CD8-positive, alpha-beta memory T cell (primary cell): ENCODE measurements around the gene MRPL10. TPM values are rescaled to one million over a fixed set of nuclear protein-coding genes. Genes with fewer than 3 reads are reported as not detected.

Experiments used
- CTCF ChIA-PET: fragments of 350-600 bp; sonication (Branson Sonifier 250); formaldehyde crosslinking; loops from one replicate; lab custom pipeline; 2021; ENCODE audit warnings: antibody characterized with exemption; lab: Charles Lee
- POLR2A ChIA-PET: fragments of 350-600 bp; sonication (Branson Sonifier 250); formaldehyde crosslinking; loops from one replicate; lab custom pipeline; 2021; ENCODE audit warnings: antibody characterized with exemption; lab: Charles Lee
- DNase-seq, 5 donors: peaks; one replicate each; pipeline versions ENCODE4 v3.0.0 to v3.0.0-alpha.2; 2020 to 2022; ENCODE audit warnings: mixed read lengths in 1 of 5
- H3K27ac ChIP-seq: one replicate; pipeline ENCODE4 v1.7.0; 2013; ENCODE audit warnings: low read depth, mild to moderate bottlenecking, low read length, moderate library complexity
- H3K27me3 ChIP-seq: 2 replicates; pipeline ENCODE4 v1.7.0; 2013; ENCODE audit warnings: low read length, mild to moderate bottlenecking; ENCODE audit not compliant: insufficient read depth, poor library complexity, severe bottlenecking
- H3K36me3 ChIP-seq: 2 replicates; pipeline ENCODE4 v1.7.0; 2013; ENCODE audit warnings: mild to moderate bottlenecking, low read length, moderate library complexity; ENCODE audit not compliant: insufficient read depth
- H3K4me1 ChIP-seq: 2 replicates; pipeline ENCODE4 v1.7.0; 2013; ENCODE audit warnings: mild to moderate bottlenecking, low read length, moderate library complexity; ENCODE audit not compliant: insufficient read depth
- H3K4me3 ChIP-seq: 2 replicates; pipeline ENCODE4 v1.7.0; 2013; ENCODE audit warnings: mild to moderate bottlenecking, low read length
- H3K9me3 ChIP-seq: 2 replicates; pipeline ENCODE4 v1.7.0; 2013; ENCODE audit warnings: mild to moderate bottlenecking, low read length
- H3K27ac Mint-ChIP-seq, 8 donors: one replicate each; pipeline ENCODE4 v1.8.0; 2020 to 2021; ENCODE audit warnings: mixed read lengths in 8 of 8, mild to moderate bottlenecking in 6 of 8, inconsistent platforms in 3 of 8, moderate library complexity in 3 of 8
- H3K27me3 Mint-ChIP-seq, 2 donors: one replicate each; pipeline ENCODE4 v1.8.0; 2020 to 2021; ENCODE audit warnings: mixed read lengths in 2 of 2, mild to moderate bottlenecking in 1 of 2, moderate library complexity in 1 of 2
- H3K36me3 Mint-ChIP-seq, 3 donors: one replicate each; pipeline ENCODE4 v1.8.0; 2020 to 2021; ENCODE audit warnings: mixed read lengths in 3 of 3, inconsistent platforms in 1 of 3, mild to moderate bottlenecking in 1 of 3
- H3K4me1 Mint-ChIP-seq, 3 donors: one replicate each; pipeline ENCODE4 v1.8.0; 2020 to 2021; ENCODE audit warnings: mixed read lengths in 3 of 3, inconsistent platforms in 1 of 3, mild to moderate bottlenecking in 1 of 3
- H3K4me3 Mint-ChIP-seq, 7 donors: one replicate each; pipeline ENCODE4 v1.8.0; 2020 to 2021; ENCODE audit warnings: mixed read lengths in 7 of 7, mild to moderate bottlenecking in 6 of 7, moderate library complexity in 4 of 7, inconsistent platforms in 2 of 7
- H3K9me3 Mint-ChIP-seq, 5 donors: one replicate each; pipeline ENCODE4 v1.8.0; 2020 to 2022; ENCODE audit warnings: mixed read lengths in 5 of 5, mild to moderate bottlenecking in 3 of 5, moderate library complexity in 2 of 5, inconsistent platforms in 1 of 5
- polyA plus RNA-seq: library from polyadenylated mRNA; unstranded; fragments of 300-500 nt; fragmentation: Illumina TruSeq; gene quantifications from one replicate; pipeline ENCODE4 v1.2.3, GENCODE V29; 2021
- total RNA-seq, 2 experiments: library from RNA; stranded (reverse); gene quantifications; one replicate each; pipeline ENCODE4 v1.2.3, GENCODE V29; 2021

The MRPL10 gene
- total RNA-seq = 10 to 100 TPM; 67.0 to 67.7 TPM
- polyA plus RNA-seq = 59.8 TPM

GRCh38 chr17:47831003-47831933, at the start of gene MRPL10, which contains the start of gene LRRC46:
TSS of gene MRPL10 (minus strand) at chr17:47831541. CDS start at chr17:47831511, 30 bp downstream.
TSS of gene LRRC46 (plus strand) at chr17:47831670. CDS start at chr17:47831990, 320 bp downstream.
- ChIA-PET CTCF (interaction anchor here (0.9 to 1.9 kb wide), 7 partner anchors 10 to 64 kb away, joined by 3 to 16 read pairs (median 4); partner anchors contain the start of genes OSBPL7, SCRN2 and SP2), POLR2A (interaction anchor here (0.8 to 2.4 kb wide), 11 partner anchors 8 to 218 kb away, joined by 3 to 22 read pairs (median 4); partner anchors contain the start of genes CDK5RAP3, KPNB1, OSBPL7 and PNPO)
- H3K27me3 Mint-ChIP-seq = peaks cover 0 to 4% of the 10 kb centered on the region in 2 donors
- H3K27ac Mint-ChIP-seq = peak within 1 kb of the TSS; percentile 95 to 100 (median 100)
- Histone ChIP-seq H3K4me3 (peak within 1 kb of the TSS; percentile 98), H3K9me3 (no peaks in the 10 kb centered on the region), H3K27ac (peak within 1 kb of the TSS; percentile 98), H3K36me3 (peaks cover 14% of the 10 kb centered on the region), H3K4me1 (peaks cover 59% of the 10 kb centered on the region), H3K27me3 (no peaks in the 10 kb centered on the region)
- peaks cover 5 to 44% (median 5%) of the 10 kb centered on the region in 3 donors for H3K36me3 Mint-ChIP-seq
- peak within 1 kb of the TSS; percentile 92 to 99 (median 95) for H3K4me3 Mint-ChIP-seq
- H3K4me1 Mint-ChIP-seq = peaks cover 50 to 78% (median 59%) of the 10 kb centered on the region in 3 donors
- H3K9me3 Mint-ChIP-seq = no peaks in the 10 kb centered on the region
- peak; percentile 87 to 94 (median 90) for DNase-seq

DNA sequence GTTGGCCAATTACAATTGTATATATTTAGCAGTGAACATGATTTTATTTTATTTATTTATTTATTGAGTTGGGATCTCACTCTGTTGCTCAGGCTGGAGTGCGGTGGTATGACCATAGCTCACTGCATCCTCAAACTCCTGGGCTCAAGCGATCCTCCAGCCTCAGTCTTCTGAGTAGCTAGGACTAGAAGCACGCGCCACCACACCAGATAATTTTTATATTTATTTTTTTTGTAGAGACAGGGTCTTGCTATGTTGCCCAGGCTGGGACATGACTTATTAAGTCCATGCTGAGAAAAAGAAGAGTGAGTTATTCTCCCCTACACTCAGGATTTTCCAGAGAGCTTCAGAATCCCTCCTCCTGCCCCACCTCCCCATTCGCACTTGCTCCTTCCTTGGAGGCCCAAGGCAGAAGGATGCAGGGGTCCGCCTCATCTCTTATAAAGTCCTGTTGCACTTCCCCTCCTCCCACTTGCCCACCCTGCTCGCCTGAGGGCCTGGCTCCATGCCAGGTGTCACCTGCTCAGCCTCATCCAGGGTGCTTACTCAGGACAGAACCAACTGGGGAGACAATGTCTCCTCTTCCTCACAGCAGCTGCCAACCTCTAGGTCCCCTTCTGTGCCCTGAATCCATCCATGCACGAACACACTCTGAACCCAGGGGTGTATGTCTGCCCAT, 48.6 kb upstream of the MRPL10 start:
- no peak overlapping the region for H3K27ac ChIP-seq
- DNase-seq = no peak
- peaks cover 27% of the 10 kb centered on the region for H3K4me1 ChIP-seq
- H3K36me3 ChIP-seq = no peaks in the 10 kb centered on the region
- no peak overlapping the region for H3K4me3 ChIP-seq
- H3K9me3 ChIP-seq = no peaks in the 10 kb centered on the region
- ChIA-PET POLR2A (no interaction called here), CTCF (interaction anchor here (1.2 to 1.5 kb wide), 2 partner anchors 37 to 39 kb away, joined by 3 to 4 read pairs; partner anchors contain the start of gene SCRN2)
- Mint-ChIP-seq H3K4me3 (no peak overlapping the region), H3K36me3 (no peaks in the 10 kb centered on the region), H3K27me3 (peaks cover 19 to 52% of the 10 kb centered on the region in 2 donors), H3K4me1 (peaks cover 5 to 17% (median 13%) of the 10 kb centered on the region in 3 donors), H3K27ac (no peak overlapping the region), H3K9me3 (peaks cover 0 to 2% (median 0%) of the 10 kb centered on the region in 5 donors)
- H3K27me3 ChIP-seq = no peaks in the 10 kb centered on the region

DNA sequence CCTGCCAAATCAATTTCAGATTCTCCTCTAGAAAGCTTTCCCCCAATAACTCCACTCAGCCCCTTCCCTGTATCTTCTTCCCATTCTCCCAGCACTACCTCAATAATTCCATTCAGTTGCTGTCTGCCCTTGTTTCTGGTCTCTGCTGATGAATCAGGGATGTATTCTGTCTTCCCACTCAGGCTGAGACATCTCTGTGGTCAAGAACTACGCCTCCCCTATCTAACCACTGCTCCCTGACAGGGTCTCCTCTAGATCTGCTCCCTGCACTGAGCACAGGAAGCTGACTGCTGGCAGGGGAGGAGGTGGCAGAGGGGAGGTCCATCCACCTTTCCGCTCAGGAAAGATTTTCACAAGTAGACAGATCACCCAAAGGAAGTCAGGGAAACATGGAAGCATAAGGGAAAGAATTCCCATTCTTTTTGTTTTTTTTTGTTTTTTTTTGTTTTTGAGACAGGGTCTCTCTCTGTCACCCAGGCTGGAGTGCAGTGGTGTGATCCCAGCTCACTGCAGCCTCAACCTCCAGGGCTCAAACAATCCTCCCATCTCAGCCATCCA, 47.8 kb upstream of the MRPL10 start:
- Mint-ChIP-seq H3K9me3 (peaks cover 0 to 2% (median 0%) of the 10 kb centered on the region in 5 donors), H3K27ac (no peak overlapping the region), H3K4me1 (peaks cover 0 to 13% (median 8%) of the 10 kb centered on the region in 3 donors), H3K36me3 (no peaks in the 10 kb centered on the region), H3K27me3 (peaks cover 22 to 60% of the 10 kb centered on the region in 2 donors), H3K4me3 (no peak overlapping the region)
- Histone ChIP-seq H3K27me3 (no peaks in the 10 kb centered on the region), H3K36me3 (no peaks in the 10 kb centered on the region), H3K9me3 (no peaks in the 10 kb centered on the region), H3K4me1 (peaks cover 19% of the 10 kb centered on the region), H3K4me3 (no peak overlapping the region), H3K27ac (no peak overlapping the region)
- ChIA-PET CTCF (interaction anchor here (1.2 to 1.5 kb wide), 2 partner anchors 36 to 38 kb away, joined by 3 to 4 read pairs; partner anchors contain the start of gene SCRN2), POLR2A (no interaction called here)
- DNase-seq = no peak

DNA sequence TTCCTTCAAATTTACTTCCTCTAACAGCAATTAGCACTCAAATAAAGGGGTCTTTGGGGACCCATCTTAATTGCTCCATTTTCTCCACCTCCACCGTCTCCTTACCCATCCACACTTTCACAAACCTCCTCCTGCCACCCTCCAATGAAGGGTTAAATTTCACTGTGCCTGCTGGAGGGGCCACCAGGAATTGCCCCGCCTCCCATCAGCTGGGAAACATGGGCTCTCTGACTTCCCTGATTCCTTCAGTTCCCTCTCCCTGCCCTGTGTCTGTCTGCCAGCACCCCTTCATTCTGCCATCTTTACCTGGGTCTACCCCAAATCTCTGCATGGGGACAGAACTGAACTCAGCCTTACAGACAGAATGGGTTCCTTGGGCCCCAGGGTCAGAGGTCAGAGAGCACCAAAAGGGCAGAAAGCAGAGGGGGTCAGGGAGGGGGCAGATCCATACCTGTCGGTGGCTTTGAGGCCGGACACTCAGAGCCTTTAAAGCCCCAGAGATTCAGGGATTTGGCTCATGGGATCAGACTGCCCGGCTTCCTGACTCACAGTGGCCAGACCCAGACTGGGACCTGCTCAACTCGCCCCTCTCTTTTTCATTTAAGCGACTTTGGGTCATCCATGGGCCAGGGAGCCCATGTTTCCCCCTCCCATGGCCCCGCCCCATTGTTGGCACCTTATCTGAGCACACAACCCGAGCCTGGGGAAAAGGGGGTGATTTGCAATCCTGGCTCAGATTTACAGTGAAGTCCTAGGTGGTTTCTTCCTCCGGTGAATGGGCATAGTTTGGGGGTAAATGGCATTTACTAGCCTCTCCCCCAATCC, 47.1 kb upstream of the MRPL10 start:
- H3K27ac Mint-ChIP-seq = no peak overlapping the region
- no peaks in the 10 kb centered on the region for H3K9me3 ChIP-seq
- CTCF ChIA-PET = interaction anchor here (1.2 to 1.5 kb wide), 2 partner anchors 36 to 37 kb away, joined by 3 to 4 read pairs; partner anchors contain the start of gene SCRN2

GRCh38 chr17:47877368-47878034, 46.2 kb upstream of the MRPL10 start:
- H3K4me3 ChIP-seq = no peak overlapping the region
- Mint-ChIP-seq H3K36me3 (no peaks in the 10 kb centered on the region), H3K9me3 (peaks cover 0 to 2% (median 0%) of the 10 kb centered on the region in 5 donors), H3K27ac (no peak overlapping the region), H3K4me3 (no peak overlapping the region), H3K27me3 (peaks cover 28 to 64% of the 10 kb centered on the region in 2 donors), H3K4me1 (peaks cover 0 to 3% (median 0%) of the 10 kb centered on the region in 3 donors)
- no peak overlapping the region for H3K27ac ChIP-seq
- H3K9me3 ChIP-seq = no peaks in the 10 kb centered on the region
- no peaks in the 10 kb centered on the region for H3K36me3 ChIP-seq
- peaks cover 5% of the 10 kb centered on the region for H3K4me1 ChIP-seq
- DNase-seq = no peak
- POLR2A ChIA-PET = no interaction called here
- CTCF ChIA-PET = no interaction called here
- peaks cover 7% of the 10 kb centered on the region for H3K27me3 ChIP-seq

More for the DNA sequence above, 47.1 kb upstream of the MRPL10 start:
- no peak overlapping the region for H3K27ac ChIP-seq
- no peaks in the 10 kb centered on the region for H3K36me3 ChIP-seq
- no peak overlapping the region for H3K4me3 Mint-ChIP-seq
- no peak for DNase-seq
- no peak overlapping the region for H3K4me3 ChIP-seq
- H3K36me3 Mint-ChIP-seq = no peaks in the 10 kb centered on the region
- H3K4me1 Mint-ChIP-seq = peaks cover 0 to 9% (median 7%) of the 10 kb centered on the region in 3 donors
- peaks cover 27 to 67% of the 10 kb centered on the region in 2 donors for H3K27me3 Mint-ChIP-seq
- H3K4me1 ChIP-seq = peaks cover 13% of the 10 kb centered on the region
- H3K27me3 ChIP-seq = peaks cover 3% of the 10 kb centered on the region
- H3K9me3 Mint-ChIP-seq = peaks cover 0 to 2% (median 0%) of the 10 kb centered on the region in 5 donors
- POLR2A ChIA-PET = no interaction called here

- POLR2A ChIA-PET = no interaction called here
- peaks cover 17% of the 10 kb centered on the region for H3K27me3 ChIP-seq
- peaks cover 0 to 3% (median 0%) of the 10 kb centered on the region in 3 donors for H3K4me1 Mint-ChIP-seq
Measured at GRCh38 chr17:47875011-47875985, 44.0 kb upstream of the MRPL10 start.

More at GRCh38 chr17:47875011-47875985, 44.0 kb upstream of the MRPL10 start:
- no peak for DNase-seq
- H3K4me1 ChIP-seq = no peaks in the 10 kb centered on the region
- H3K27me3 Mint-ChIP-seq = peaks cover 35 to 73% of the 10 kb centered on the region in 2 donors
- no peak overlapping the region for H3K4me3 Mint-ChIP-seq
- H3K36me3 Mint-ChIP-seq = no peaks in the 10 kb centered on the region
- no peaks in the 10 kb centered on the region for H3K36me3 ChIP-seq
- no peak overlapping the region for H3K4me3 ChIP-seq
- H3K27ac ChIP-seq = no peak overlapping the region
- H3K9me3 ChIP-seq = no peaks in the 10 kb centered on the region
- H3K27ac Mint-ChIP-seq = no peak overlapping the region
- peaks cover 0 to 2% (median 0%) of the 10 kb centered on the region in 5 donors for H3K9me3 Mint-ChIP-seq
- CTCF ChIA-PET = interaction anchor here (1.4 kb wide), 1 partner anchor 34 kb away, joined by 3 read pairs; no protein-coding TSS in a partner anchor
